HG03045 (cell line): Measurements from ENCODE around the gene TTC16.
A peak's percentile ranks its signal among the peaks of the same experiment; 100 is the strongest.

Experiments
- ATAC-seq: cut with Tn5 transposase; IDR thresholded peaks from one replicate; pipeline ENCODE4 v1.9.1; 2021; ENCODE audit warnings: mild to moderate bottlenecking, moderate library complexity; ENCODE audit not compliant: unreplicated experiment

The TTC16 gene

DNA sequence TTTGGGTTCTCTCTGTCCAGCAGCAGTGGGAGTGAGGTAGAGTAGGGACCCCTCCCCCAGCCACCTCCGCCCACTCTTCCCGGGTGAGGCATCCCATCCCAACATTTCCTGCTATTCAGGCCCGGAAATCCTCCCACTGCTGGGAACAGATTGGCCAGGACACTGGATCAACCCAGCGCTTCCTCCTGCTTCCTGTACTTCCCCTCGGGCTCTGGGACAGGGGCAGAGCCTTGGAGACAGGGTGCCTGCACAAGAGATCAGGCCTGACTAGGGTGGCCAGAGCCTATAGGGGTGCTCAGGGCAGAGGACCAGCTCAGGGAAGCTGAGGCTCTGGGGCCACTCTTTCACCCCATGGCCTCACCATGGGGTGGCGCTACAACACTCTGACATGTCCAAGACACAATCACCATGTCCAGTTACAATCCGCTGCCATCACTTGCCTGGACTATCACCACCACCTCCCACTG is 48.1 kb downstream of the TTC16 start:
- ATAC-seq = no peak

DNA sequence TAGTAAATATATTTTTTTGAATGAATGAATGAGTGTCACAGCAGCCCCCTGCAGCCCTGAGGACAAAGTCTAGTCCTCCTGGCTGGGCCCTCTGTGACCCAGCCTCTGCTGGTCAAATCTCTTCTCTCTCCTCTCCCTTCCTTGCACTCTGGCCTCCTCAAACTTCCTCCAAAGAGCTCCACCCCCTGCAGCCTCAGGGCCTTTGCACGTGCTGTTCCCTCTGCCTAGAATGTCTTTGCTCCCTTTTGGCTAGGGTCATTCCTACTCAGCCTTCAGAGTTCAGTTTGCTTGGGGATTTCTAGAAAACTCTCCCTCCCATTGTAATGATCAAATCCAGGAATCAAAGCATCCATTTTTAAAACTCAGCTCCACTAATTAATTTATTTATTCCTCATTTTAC is 49.5 kb downstream of the TTC16 start:
- ATAC-seq = no peak

DNA sequence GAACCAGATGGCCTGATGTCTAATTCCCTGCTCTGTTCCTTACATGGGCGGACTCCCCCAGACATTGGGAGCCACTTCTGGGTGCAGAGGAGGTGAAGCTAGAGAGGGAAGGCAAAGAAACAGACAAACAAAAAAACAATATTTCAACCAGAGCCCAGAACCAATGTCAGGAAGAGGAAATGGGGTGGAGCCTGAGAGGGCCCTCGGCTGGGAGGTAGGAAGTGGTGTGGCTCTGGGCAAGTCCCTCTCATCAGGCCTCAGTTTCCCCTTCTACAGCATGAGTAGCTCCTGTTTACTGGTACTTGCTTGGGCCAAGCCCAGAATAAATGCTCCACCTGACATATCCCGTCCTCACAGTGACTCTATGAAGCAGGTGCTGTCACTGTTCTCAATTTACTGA is 51.5 kb downstream of the TTC16 start:
- ATAC-seq = no peak

DNA sequence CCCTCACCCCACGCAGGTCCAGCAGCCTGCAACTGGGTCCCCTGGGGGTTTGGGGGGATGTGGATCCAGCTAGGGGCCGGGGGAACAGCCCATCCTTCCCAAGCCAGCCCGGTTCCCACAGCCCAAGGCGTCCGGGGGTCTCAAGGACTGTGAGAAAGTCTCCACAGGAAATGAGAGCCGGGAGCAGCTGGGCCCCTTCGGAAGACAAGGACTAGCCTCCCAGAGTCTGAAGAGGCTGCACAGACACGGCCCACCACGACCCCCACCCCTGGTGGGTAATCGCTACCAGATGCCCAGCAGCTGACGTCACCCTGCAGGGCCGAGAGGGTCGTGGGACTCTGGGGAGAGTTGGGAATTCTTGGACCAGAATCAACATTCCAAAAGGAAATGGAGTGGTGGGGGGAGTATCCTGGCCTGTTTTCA is 52.0 kb downstream of the TTC16 start:
- ATAC-seq = no peak

DNA sequence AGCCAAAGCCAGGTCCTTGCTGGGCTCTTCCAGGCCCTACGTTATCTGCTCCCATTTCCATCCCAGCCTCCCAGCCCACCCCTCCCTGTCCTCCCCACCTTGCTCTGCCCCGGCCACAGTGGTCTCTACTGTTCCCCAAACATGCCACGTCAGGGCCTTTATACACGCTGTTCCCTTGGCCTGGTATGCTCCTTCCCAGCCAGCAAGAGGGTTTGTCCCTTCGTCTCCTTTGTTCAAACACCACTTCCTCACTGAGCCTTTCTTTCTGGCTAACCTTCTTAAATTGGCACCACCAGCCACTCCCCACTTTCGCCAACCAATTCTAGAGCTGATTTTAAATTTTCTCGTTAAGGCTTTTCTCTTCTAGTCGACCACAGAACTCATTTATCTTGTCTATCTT is 52.8 kb downstream of the TTC16 start:
- no peak for ATAC-seq

DNA sequence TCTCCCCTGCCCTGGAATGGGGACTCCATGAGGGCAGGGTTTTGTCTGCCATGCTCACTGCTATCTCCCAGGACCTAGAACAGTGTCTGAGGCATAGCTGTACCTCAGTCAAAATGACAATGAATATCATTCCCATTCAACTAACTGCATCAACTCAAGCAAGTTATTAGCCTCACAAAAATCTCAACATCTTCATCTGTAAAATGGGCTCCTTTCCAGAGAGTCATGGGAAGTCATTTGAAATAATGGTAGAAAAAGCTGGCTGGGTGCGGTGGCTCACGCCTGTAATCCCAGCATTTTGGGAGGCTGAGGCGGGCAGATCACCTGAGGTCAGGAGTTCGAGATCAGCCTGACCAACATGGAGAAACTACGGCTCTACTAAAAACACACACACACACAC is 53.2 kb downstream of the TTC16 start:
- no peak for ATAC-seq

DNA sequence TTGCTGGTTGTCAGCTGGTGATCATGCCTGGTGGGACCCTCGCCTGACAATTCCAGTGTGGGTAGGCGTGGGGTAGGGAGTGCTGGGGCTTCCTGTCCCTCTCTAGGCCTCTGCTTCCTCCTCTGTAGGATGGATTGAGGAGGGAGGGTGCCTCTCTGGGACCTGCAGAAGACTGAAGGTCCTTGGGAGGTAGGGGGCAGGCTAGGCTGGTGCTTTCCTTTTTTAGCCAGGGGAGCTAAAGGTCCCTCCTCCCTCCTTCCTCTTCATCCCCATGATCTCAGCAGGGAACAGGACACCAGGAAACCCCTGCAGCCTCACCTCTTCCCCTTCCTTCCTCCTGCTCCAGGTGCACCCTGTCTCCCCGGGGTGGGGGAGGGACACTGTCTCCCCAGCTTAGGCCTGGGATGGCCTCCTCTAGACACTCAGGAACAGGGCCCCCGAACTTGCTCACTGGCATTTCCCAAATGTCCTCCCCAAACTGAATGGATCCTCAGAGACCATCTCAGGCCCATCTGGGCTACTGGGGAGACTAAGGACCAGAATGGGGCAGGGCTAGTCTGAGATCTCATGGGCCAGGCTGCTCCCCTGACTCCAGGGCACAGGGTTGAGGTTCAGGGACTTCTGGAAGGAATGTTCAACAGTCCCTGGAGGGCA is 54.2 kb downstream of the TTC16 start:
- no peak for ATAC-seq

DNA sequence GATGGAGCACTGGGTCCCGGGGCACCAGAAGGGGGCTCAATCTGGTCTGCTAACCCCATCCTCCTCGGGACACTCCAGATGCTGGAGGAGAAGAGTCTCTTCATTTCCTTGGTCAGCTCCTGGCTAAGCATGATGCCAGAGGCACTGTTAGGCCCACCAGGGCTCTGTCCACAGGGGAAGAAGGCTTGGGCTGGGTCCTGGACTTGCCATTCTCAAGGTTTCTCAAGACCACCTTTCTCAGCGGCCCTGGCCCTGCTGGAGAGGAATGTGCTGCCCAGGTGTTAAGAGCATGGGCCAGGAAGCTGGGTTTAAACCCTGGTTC is 54.7 kb downstream of the TTC16 start:
- no peak for ATAC-seq

DNA sequence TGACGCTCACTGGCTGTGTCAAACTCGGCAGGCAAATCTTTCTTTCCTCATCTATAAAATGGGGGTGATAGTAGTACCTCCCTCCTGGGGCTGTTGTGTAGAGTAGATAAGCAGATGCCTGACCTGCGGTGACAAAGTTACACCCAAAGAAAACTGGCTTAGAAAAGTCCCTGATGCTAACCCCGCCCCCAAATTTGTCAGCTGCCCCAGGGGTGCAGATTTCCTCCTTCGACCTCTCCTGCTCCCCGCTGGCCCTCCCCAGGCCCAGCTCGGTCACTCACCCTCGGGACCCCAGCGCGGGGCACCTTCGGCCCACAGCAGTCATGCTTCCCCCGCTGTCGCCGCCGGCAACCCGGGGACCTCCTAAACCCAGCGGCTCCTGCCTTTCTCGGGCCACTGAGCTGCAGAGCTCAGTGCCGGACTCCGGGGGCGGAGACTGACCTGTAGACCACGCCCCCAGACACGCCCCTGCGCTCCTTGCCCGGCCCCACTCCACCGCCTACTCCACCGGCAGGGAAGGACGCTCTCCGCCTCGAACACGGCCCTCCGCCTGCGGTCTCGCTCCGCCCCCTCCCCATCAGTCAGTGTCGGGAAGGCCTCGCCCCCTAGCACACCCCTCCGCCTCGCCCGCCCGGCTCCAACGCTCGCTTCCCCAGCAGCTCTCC is 55.2 kb downstream of the TTC16 start:
- ATAC-seq = peak; percentile 90

DNA sequence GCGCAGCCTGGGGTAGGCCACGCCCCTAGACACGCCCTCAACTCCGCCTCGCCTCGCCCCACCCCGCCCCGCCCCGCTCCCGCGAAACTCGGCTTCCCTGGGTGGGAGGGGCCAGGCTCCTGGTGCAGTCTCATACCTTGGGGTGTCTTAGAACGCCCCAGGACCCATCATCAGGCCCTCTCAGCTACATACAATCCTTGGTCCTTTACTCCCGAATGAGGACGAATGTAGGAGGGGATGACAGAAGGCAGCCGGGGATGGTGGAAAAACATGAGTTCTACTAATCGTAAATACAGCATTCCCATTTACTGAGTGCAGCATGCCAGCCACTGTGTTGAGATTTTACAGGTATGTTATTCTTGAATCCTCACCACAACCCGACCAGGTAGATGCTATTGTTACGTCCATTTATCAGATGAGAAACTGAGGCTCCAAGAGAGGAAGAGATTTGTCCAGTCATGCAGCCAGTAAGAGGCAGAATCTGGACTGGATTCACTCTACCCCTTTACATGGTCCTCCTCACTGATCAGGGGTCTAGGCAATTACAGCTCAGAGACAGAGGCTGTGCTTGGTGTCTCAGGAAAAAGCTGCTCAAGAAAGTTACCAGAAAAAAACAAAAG is 55.8 kb downstream of the TTC16 start:
- ATAC-seq = no peak

DNA sequence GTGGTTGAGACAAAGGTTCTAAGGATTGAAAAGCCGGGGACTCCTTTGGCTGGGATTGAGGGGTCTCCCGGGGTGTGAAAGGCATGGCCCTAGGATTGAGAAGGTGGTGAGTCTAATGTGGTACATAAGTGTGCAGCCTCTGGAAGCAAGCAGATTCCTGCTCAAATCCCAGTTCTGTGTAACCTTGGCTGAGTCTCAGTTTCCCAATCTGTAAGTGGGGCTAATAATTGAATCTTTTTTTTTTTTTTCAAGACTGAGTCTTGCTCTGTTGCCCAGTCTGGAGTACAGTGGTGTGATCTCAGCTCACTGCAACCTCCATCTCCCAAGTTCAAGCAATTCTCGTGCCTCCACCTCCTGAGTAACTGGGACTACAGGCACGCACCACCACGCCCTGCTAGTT is 56.7 kb downstream of the TTC16 start:
- ATAC-seq = no peak

DNA sequence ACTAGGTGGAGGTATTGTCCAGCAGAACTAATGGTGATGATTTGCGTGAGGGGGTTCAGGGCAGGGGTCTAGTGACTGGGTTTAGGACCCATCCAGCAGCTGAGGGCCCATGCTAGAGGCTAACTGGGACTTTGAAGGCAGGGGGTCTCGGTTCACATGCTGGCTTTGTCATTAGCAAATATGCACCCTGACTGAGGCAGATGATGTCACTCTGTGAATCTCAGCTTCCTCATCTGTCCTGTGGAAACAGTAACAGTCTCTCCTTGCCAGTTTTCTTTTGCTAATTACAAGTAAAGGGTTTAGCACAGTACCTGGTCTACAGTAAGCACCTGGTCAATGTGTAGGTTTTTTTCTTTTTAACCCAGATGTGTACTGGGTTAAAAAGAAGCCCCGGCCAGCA is 57.4 kb downstream of the TTC16 start:
- no peak for ATAC-seq

DNA sequence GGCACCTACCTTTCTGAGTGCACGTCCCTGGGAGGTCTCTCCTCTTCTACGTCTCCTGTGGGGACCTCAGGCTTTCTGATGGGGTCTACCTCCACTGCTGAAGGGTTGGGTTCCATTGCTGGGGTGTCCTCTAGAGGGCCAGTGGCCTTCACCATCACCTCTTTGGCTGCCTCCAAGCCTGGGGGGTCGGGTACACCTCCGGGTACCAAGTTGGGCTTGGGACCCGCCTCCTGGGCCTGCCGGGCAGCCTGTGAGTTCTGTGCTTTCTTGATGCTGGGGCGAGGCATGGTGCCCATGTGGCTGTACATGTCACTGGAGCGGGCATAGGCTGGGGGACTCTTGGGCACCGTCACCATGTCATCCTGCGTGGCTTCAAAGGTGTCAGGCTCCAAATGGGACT is 58.1 kb downstream of the TTC16 start:
- ATAC-seq = no peak

DNA sequence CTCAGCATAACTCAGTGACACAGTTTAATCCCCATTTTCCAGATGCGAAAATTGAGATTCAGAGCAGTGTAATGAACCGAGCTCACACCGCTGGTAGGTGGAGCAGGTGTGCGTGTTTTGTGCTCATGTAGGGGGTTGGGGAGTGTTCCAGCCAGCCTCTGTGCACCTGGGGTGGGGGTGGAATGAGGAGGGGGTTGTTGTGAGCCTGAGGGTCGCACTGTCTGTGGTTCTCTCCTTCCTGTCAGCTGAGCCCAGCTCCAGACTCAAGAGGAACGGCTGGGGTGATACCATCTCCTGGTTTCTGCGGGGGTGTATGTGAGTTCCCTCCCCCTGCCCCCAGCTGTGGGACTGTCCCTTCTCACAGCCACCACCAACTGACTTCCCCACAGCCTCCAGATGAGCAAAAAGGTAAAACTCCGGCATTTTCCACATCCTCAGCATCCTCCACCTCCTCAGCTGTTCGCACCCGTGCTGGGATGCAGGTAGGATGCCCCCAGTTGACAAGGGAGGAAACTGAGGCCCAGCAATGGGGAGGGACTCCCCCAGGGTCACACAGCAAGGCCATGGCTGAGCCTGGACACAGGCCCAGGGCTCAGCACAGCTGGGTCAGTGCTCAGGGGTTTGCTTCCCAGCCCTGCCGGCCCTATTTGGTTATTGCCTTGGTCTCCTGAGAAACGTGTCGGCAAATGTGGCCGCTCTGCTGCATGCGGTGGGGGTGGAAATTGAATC is 60.5 kb downstream of the TTC16 start:
- ATAC-seq = no peak

DNA sequence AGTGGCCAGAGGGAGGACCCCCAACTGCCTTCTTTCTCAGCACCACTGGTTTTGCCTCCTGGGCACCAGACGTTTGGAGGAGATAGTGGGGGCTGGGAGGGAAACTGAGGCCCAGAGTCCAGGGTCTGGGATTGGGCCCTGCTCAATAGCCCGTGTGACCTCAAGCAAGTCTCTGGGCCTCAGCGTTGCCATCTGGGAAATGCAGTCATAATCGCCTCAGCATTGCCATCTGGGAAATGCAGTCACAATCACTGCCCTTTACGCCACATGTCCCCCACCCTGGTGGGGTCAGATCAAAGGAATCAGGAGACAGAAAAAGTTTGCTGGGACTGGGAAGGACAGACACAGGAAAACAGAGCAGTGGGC is 61.0 kb downstream of the TTC16 start:
- no peak for ATAC-seq

DNA sequence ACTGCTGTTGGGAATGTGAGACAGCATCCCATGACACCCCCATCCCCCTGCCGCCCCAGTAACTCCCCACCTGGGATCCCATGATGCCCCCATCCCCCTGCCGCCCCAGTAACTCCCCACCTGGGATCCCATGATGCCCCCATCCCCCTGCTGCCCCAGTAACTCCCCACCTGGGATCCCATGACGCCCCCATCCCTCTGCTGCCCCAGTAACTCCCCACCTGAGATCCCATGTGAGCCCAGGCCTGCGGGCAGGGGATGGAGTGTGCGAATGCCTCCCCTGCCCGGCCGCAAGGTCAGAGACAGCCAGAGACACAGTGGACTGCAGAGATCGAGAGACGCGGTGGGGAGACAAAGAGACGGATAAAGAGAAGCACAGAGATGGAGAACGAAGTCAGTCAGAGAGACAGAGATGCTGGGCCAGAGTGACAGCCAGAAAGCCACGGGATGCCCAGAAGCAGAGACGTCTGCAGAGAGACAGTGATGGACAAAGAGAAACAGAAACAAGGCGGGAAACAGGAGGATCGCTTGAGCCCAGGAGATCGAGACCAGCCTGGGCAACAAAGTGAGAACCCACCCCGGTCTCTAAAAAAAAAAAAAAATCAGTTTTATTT is 61.6 kb downstream of the TTC16 start:
- no peak for ATAC-seq

DNA sequence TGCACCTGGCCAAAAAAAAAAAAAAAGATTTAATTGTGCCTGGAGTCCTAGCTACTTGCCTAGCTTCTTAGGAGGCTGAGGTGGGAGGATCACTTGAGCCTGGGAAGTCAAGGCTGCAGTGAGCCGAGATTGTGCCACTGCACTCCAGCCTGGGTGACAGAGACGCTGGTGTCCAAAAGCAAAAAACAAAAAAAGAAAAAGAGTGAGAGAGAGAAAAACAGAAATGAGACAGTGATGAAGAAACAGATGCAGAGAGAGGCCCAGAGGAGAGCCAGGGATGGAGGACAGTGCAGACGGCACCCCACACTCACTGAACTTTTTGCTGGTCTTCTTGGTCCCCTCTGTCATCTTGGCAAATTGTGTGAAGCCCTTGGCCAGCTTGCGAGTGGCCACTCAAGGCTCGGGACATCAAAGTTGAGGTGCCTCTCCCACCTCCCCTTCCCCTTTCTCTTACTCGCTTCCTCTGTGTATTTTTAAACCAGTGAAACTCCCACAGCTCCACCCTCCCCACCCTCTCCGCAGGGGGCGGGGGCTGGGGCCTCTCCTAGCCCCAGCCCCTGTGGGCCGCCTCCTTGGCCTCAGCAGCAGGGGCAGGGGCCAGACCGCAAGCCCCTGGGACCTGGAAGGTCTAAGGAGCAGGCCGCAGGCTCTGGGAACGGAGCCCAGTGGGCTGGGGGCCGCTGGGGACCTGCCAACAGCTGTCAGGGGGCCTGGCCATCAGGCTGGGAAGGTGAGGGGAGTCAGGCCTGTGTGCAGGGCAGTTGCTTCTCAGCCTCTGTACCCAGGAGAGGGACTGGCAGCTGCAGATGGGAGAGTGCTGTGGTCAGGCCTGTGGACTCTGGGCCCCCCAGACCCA is 62.6 kb downstream of the TTC16 start, which contains the start of gene SH2D3C:
Gene SH2D3C, minus strand, starts transcription at position 387 of the 856 bp plus-strand sequence. Its CDS starts 39 bp downstream, at position 348.
- peak; percentile 34 for ATAC-seq

DNA sequence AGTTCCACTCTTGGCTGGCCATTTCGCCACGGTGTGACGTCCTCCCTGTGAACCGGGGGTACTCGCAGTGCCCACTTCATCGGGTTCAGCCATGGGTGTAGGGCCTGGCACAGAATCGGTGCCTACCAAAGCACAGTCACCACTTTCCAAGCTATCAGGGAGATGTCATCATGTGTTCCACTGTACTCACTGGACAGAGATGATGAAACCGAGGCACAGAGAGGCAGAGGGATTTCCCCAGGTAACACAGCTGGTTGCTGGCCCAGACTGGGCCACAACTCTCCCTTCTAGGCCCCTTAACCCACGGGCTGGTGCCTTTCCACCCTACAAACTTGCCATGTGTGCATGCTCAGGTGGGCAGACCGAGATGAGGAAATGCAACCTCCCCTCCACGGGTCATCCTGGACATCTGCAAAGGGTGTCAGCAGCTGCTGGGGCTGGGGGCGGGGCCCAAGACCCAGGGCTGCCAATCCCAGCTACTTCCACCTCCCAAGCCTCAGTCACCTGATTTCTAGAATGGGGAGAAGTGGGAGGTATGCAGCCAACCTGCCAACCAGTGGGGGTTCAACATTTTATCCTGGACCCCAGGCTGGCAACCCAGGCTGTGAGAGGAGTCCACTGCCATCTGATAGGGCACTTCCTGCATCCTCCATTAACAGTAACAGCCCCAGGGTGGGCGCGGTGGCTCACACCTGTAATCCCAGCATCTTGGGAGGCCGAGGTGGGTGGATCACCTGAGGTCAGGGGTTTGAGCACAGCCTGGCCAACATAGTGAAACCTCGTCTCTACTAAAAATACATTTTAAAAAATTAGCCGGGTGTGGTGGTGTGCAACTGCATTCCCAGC is 63.5 kb downstream of the TTC16 start:
- peak; percentile 48 for ATAC-seq

DNA sequence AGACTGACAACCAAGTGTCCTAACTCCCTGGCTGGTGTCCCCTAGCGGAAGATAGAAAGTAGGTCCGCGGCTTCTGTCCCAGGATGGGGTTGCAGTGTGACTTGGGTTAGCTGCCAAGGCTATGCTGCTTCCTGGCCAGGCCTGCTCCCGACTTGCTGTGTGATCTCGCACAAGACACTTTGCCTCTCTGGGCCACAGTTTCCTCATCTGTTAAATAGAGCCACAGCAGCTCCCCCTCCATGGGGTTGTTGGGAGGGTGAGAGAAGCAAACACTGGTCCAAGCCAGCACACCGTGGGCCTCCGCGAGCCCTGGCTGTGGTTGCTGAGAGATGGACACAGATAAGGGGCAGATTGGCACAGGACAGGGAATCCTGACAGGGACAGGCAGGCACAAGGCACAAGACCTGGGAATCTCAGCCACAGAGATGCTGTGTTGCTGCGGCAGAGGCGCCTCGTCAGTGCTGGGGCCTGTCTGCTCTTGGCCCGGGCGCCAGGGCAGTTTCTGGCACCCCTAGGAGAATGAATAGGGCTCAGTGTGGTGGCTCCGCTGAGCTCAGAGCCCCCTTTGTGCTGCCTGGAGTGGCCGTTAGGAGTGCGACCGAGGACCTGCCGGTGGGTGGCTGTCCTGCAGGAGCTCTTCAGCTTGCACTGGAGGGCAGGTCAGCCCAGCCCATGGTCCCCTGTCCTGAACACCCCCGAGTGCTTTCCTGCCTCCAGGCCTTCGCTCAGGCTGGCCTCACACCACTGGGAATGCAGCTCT is 64.4 kb downstream of the TTC16 start:
- no peak for ATAC-seq
